ENCODE measurements around the gene UBAP1L.

The UBAP1L gene

DNA sequence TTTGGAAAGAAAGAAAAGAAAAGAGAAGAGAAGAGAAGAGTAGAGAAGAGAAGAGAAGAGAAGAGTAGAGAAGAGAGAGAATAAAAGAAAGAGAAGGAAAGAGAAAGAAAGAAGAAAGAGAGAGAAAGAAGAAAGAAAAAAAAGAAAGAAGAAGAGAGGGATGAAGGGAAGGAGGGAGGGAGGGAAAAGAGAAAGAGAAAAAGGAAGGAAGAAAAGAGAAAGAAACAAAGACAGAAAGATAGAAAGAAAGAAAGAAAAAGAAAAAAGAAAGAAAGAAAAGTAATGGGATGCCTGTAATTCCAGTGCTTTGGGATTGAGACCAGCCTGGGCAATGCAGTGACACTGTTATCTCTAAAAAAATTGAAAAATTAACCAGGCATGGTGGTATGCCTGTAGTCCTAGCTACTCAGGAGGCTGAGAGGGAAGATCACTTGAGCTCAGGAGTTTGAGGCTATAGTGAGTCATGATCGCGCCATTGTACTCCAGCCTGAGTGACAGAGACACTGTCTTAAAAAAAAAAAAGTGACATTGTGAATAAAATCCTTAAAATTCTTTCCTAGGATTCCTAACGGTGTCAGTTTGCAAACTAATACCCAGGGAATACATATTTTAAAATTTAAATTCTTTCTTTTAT lies 48.9 kb downstream of the UBAP1L start:
- Histone ChIP-seq H4K20me1 (ENCODE audit: insufficient read depth, low read length) (no peaks in the 10 kb centered on the region), H3K4me2 (ENCODE audit: low read depth, low read length) (no peak overlapping the region), H3K27me3 (replicated peaks; ENCODE audit: insufficient read depth, low read length) (peaks cover 20% of the 10 kb centered on the region), H3F3A (ENCODE audit: insufficient read depth, low read length) (no peaks in the 10 kb centered on the region), H3K9ac (ENCODE audit: low read length) (no peak overlapping the region), H3K9me2 (replicated peaks; ENCODE audit: insufficient read depth, low read length) (no peaks in the 10 kb centered on the region), H3K27ac (ENCODE audit: low read length) (no peak overlapping the region), H3K36me3 (replicated peaks; ENCODE audit: insufficient read depth, low read length) (no peaks in the 10 kb centered on the region), H3K4me3 (ENCODE audit: low read length) (no peak overlapping the region), H3K4me1 (ENCODE audit: low read length) (no peaks in the 10 kb centered on the region), H3K9me3 (replicated peaks; ENCODE audit: insufficient read depth, low read length) (no peaks in the 10 kb centered on the region), H3K79me2 (ENCODE audit: low read length) (no peaks in the 10 kb centered on the region), H2AFZ (ENCODE audit: low read length) (no peak overlapping the region)
- TF ChIP-seq EZH2 (optimal IDR thresholded peaks at IDR 0.05; ENCODE audit: low read depth, low read length), result no peak
- TF ChIP-seq, protein P1, sequence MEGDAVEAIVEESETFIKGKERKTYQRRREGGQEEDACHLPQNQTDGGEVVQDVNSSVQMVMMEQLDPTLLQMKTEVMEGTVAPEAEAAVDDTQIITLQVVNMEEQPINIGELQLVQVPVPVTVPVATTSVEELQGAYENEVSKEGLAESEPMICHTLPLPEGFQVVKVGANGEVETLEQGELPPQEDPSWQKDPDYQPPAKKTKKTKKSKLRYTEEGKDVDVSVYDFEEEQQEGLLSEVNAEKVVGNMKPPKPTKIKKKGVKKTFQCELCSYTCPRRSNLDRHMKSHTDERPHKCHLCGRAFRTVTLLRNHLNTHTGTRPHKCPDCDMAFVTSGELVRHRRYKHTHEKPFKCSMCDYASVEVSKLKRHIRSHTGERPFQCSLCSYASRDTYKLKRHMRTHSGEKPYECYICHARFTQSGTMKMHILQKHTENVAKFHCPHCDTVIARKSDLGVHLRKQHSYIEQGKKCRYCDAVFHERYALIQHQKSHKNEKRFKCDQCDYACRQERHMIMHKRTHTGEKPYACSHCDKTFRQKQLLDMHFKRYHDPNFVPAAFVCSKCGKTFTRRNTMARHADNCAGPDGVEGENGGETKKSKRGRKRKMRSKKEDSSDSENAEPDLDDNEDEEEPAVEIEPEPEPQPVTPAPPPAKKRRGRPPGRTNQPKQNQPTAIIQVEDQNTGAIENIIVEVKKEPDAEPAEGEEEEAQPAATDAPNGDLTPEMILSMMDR (IDR thresholded peaks at IDR 0.05; ENCODE audit: low read length), result no peak
- TF ChIP-seq EZH2phosphoT487 (IDR thresholded peaks at IDR 0.05; ENCODE audit: low read length), result no peak
- DNase-seq, result no peak

DNA sequence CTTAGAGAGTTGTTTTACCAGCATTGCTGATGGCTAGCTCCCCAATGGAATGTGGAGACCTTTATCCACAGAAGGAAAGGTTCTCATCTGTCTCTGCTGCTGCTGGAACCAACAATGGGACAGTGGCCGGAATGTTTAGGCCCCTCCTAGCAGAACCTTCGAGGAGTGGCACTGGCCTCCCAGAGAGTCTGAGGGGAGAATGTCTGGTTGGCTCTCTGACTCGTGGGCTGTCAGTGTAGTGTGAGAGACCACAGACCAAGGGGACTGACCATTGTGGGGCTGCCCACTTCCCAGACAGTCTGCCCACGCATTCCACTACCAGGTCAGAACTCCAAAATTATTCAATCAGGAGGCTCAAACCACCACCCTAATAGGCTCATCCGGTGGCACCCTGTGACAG lies 52.3 kb downstream of the UBAP1L start:
- no peaks in the 10 kb centered on the region for H3F3A ChIP-seq (ENCODE audit: insufficient read depth, low read length)
- no peak overlapping the region for H2AFZ ChIP-seq (ENCODE audit: low read length)
- no peak overlapping the region for H3K27ac ChIP-seq (ENCODE audit: low read length)
- peaks cover 20% of the 10 kb centered on the region for H3K27me3 ChIP-seq (replicated peaks; ENCODE audit: insufficient read depth, low read length)
- no peak overlapping the region for H3K4me2 ChIP-seq (ENCODE audit: low read depth, low read length)
- H3K9me2 ChIP-seq (replicated peaks; ENCODE audit: insufficient read depth, low read length), result no peaks in the 10 kb centered on the region
- H3K9me3 ChIP-seq (replicated peaks; ENCODE audit: insufficient read depth, low read length), result no peaks in the 10 kb centered on the region
- no peaks in the 10 kb centered on the region for H3K36me3 ChIP-seq (replicated peaks; ENCODE audit: insufficient read depth, low read length)
- H3K4me1 ChIP-seq (ENCODE audit: low read length), result no peaks in the 10 kb centered on the region
- no peak for DNase-seq
- no peak overlapping the region for H3K4me3 ChIP-seq (ENCODE audit: low read length)
- TF ChIP-seq EZH2phosphoT487 (IDR thresholded peaks at IDR 0.05; ENCODE audit: low read length), result no peak
- no peak for TF ChIP-seq EZH2 (optimal IDR thresholded peaks at IDR 0.05; ENCODE audit: low read depth, low read length)
- TF ChIP-seq, protein P1 (IDR thresholded peaks at IDR 0.05; ENCODE audit: low read length), result no peak
- H4K20me1 ChIP-seq (ENCODE audit: insufficient read depth, low read length), result no peaks in the 10 kb centered on the region
- H3K79me2 ChIP-seq (ENCODE audit: low read length), result no peaks in the 10 kb centered on the region
- no peak overlapping the region for H3K9ac ChIP-seq (ENCODE audit: low read length)

DNA sequence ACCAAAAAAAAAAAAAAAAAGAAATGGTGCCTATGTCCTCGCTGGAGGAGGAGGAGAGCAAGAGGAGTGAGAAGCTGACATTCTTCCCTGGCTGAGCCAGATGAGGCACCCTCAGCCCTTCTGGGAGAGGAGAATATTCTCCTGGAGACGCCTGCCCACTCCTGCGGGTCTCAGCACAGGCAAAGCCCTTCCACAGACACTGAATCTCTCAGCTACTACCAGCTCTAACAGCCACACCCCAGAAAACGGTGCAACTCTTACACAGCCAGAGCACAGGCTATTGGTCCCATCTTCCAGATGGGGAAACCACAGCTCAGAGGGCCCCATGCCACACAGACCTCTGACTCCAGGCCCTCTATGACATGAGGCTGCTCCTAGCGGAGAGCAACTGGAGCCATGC lies 52.9 kb downstream of the UBAP1L start:
- H3K36me3 ChIP-seq (replicated peaks; ENCODE audit: insufficient read depth, low read length), result no peaks in the 10 kb centered on the region
- no peak overlapping the region for H3K4me3 ChIP-seq (ENCODE audit: low read length)
- H3F3A ChIP-seq (ENCODE audit: insufficient read depth, low read length), result no peaks in the 10 kb centered on the region
- no peak overlapping the region for H2AFZ ChIP-seq (ENCODE audit: low read length)
- no peak for TF ChIP-seq EZH2 (optimal IDR thresholded peaks at IDR 0.05; ENCODE audit: low read depth, low read length)
- no peak for TF ChIP-seq EZH2phosphoT487 (IDR thresholded peaks at IDR 0.05; ENCODE audit: low read length)
- TF ChIP-seq, protein P1 (IDR thresholded peaks at IDR 0.05; ENCODE audit: low read length), result no peak
- no peaks in the 10 kb centered on the region for H4K20me1 ChIP-seq (ENCODE audit: insufficient read depth, low read length)
- H3K4me1 ChIP-seq (ENCODE audit: low read length), result no peaks in the 10 kb centered on the region
- no peaks in the 10 kb centered on the region for H3K79me2 ChIP-seq (ENCODE audit: low read length)
- H3K27me3 ChIP-seq (replicated peaks; ENCODE audit: insufficient read depth, low read length), result peaks cover 19% of the 10 kb centered on the region
- H3K9me2 ChIP-seq (replicated peaks; ENCODE audit: insufficient read depth, low read length), result no peaks in the 10 kb centered on the region
- no peaks in the 10 kb centered on the region for H3K9me3 ChIP-seq (replicated peaks; ENCODE audit: insufficient read depth, low read length)
- no peak for DNase-seq
- H3K9ac ChIP-seq (ENCODE audit: low read length), result no peak overlapping the region
- no peak overlapping the region for H3K27ac ChIP-seq (ENCODE audit: low read length)
- H3K4me2 ChIP-seq (ENCODE audit: low read depth, low read length), result no peak overlapping the region
